GM03348 (cell line): Measurements from ENCODE around the gene PLCG2.
"Not testable (repeated sequence)": the region's sequence is repeated elsewhere in the genome, so short reads cannot be mapped to it uniquely, and the experiment has no call there.

ENCODE experiments used
- DNase-seq: peaks from one replicate; pipeline ENCODE4 v3.0.0; 2012; ENCODE audit warnings: low spot score

PLCG2 gene

GRCh38 chr16:81912395-81912794, 133.3 kb downstream of the PLCG2 start:
- DNase-seq, result no peak

- no peak for DNase-seq
Observed at GRCh38 chr16:81913222-81913621, 134.1 kb downstream of the PLCG2 start.

- no peak for DNase-seq
Observed at GRCh38 chr16:81917375-81917774, 138.3 kb downstream of the PLCG2 start.

- DNase-seq, result no peak
Observed at GRCh38 chr16:81918927-81919326, 139.8 kb downstream of the PLCG2 start.

GRCh38 chr16:81920498-81920897, 141.4 kb downstream of the PLCG2 start:
- no peak for DNase-seq

- no peak for DNase-seq
Observed at GRCh38 chr16:81921085-81921814, 142.2 kb downstream of the PLCG2 start.

- no peak for DNase-seq
Observed at GRCh38 chr16:81921843-81922584, 142.9 kb downstream of the PLCG2 start.

- no peak for DNase-seq
Observed at GRCh38 chr16:81923296-81923695, 144.2 kb downstream of the PLCG2 start.

- DNase-seq, result no peak
Observed at GRCh38 chr16:81925016-81925415, 145.9 kb downstream of the PLCG2 start.

GRCh38 chr16:81926036-81926435, 146.9 kb downstream of the PLCG2 start:
- no peak for DNase-seq

GRCh38 chr16:81927561-81928185, 148.6 kb downstream of the PLCG2 start:
- DNase-seq, result no peak

GRCh38 chr16:81928271-81928918, 149.3 kb downstream of the PLCG2 start:
- DNase-seq, result no peak

GRCh38 chr16:81928975-81929374, 149.9 kb downstream of the PLCG2 start:
- DNase-seq, result no peak

GRCh38 chr16:81929841-81930240, 150.8 kb downstream of the PLCG2 start:
- DNase-seq, result no peak

GRCh38 chr16:81931927-81932326, 152.8 kb downstream of the PLCG2 start:
- no peak for DNase-seq

- DNase-seq, result no peak
Observed at GRCh38 chr16:81932668-81933067, 153.6 kb downstream of the PLCG2 start.

- DNase-seq, result no peak
Observed at GRCh38 chr16:81933361-81933760, 154.3 kb downstream of the PLCG2 start.

GRCh38 chr16:81934711-81935110, 155.6 kb downstream of the PLCG2 start:
- DNase-seq, result not testable (repeated sequence)

- DNase-seq, result no peak
Observed at GRCh38 chr16:81936209-81937000, 157.3 kb downstream of the PLCG2 start.

GRCh38 chr16:81937305-81938038, 158.4 kb downstream of the PLCG2 start:
- DNase-seq, result no peak
